HCT116 (cell line): ENCODE data around the gene XPNPEP1. TPM values are rescaled to one million over a fixed set of nuclear protein-coding genes. Genes with fewer than 3 reads are reported as not detected.

ENCODE experiments used
- ATAC-seq: fragments of 200-7000 bp; cut with Tn5 transposase; 2 replicates; pipeline ENCODE4 v1.9.1; 2020; ENCODE audit warnings: mild to moderate bottlenecking, moderate library complexity
- BruUV-seq: library from RNA; stranded (reverse); fragments of 400-500 nt; replicated peaks from 2 replicates; lab custom pipeline; 2021; lab: Mats Ljungman, UMichigan
- CTCF ChIA-PET: fragments of 300-600 bp; sonication (Branson Sonifier 250); formaldehyde crosslinking; loops from one replicate; lab custom pipeline; 2021; ENCODE audit warnings: antibody characterized with exemption; lab: Charles Lee
- POLR2A ChIA-PET: fragments of 300-600, 350-600 bp; sonication (Branson Sonifier 250); formaldehyde crosslinking; loops from one replicate; lab custom pipeline; 2021; ENCODE audit warnings: antibody characterized with exemption; lab: Charles Lee
- RAD21 ChIA-PET, 2 experiments: fragments of 300-600 bp; sonication (Branson Sonifier 250); formaldehyde crosslinking; loops; one replicate each; lab custom pipeline; 2023; ENCODE audit warnings: low total read pairs in 2 of 2; ENCODE audit not compliant: uncharacterized antibody in 2 of 2, unreplicated experiment in 2 of 2, low non-redundant PET in 1 of 2; lab: Charles Lee
- DNase-seq: peaks from one replicate; pipeline ENCODE4 v3.0.0-alpha.2; 2010; ENCODE audit warnings: low read depth, low spot score
- H2AFZ ChIP-seq: fragments of 200-600 bp; shearing (Covaris generic), sonication (generic); 2 replicates; pipeline ENCODE4 v1.6.1; 2017; ENCODE audit warnings: low read depth, mixed run types, mixed read lengths, antibody characterized with exemption, low read length; ENCODE audit not compliant: poor library complexity, severe bottlenecking
- H3K27ac ChIP-seq: 2 replicates; pipeline ENCODE4 v1.5.1; 2012; ENCODE audit warnings: low read depth, low read length
- H3K27me3 ChIP-seq: fragments of 200-600 bp; sonication (generic); 2 replicates; pipeline ENCODE4 v1.6.1; 2016; ENCODE audit warnings: mixed run types, low read length, mixed read lengths; ENCODE audit not compliant: insufficient read depth
- H3K36me3 ChIP-seq, 2 experiments: fragments of 200-500 bp in 1 of 2; fragments of 200-600 bp in 1 of 2; sonication (Bioruptor generic) in 1 of 2; sonication (generic) in 1 of 2; 2 replicates each; pipeline versions ENCODE4 v1.5.1 to v1.6.1; 2014 to 2016; ENCODE audit warnings: low read length in 2 of 2, inconsistent platforms in 1 of 2, mixed read lengths in 1 of 2, mixed run types in 1 of 2; ENCODE audit not compliant: insufficient read depth in 2 of 2, control insufficient read depth in 1 of 2
- H3K4me1 ChIP-seq, 2 experiments: fragments of 200-600 bp in 1 of 2; sonication (generic) in 1 of 2; 2 replicates each; pipeline versions ENCODE4 v1.5.1 to v1.6.1; 2012 to 2017; ENCODE audit warnings: low read length in 2 of 2, inconsistent platforms in 1 of 2, mild to moderate bottlenecking in 1 of 2, mixed read lengths in 1 of 2, mixed run types in 1 of 2, moderate library complexity in 1 of 2; ENCODE audit not compliant: insufficient read depth in 2 of 2, control insufficient read depth in 1 of 2
- H3K4me2 ChIP-seq: fragments of 200-600 bp; sonication (generic); 2 replicates; pipeline ENCODE4 v1.6.1; 2017; ENCODE audit warnings: mixed run types, low read length, mixed read lengths
- H3K4me3 ChIP-seq, 2 experiments: fragments of 200-600 bp in 1 of 2; sonication (generic) in 1 of 2; replicated peaks in 1 of 2; 2 replicates each; pipeline ENCODE4 v1.5.1; 2011 to 2016; ENCODE audit warnings: low read length in 2 of 2, control low read depth in 1 of 2, low read depth in 1 of 2, mild to moderate bottlenecking in 1 of 2, mixed read lengths in 1 of 2, mixed run types in 1 of 2
- H3K79me2 ChIP-seq: fragments of 200-600 bp; sonication (generic); 2 replicates; pipeline ENCODE4 v1.6.1; 2017; ENCODE audit warnings: mild to moderate bottlenecking, mixed run types, low read length, moderate library complexity, mixed read lengths; ENCODE audit not compliant: insufficient read depth
- H3K9ac ChIP-seq: fragments of 200-600 bp; sonication (generic); 2 replicates; pipeline ENCODE4 v1.6.1; 2016; ENCODE audit warnings: low read length, mixed read lengths
- H3K9me2 ChIP-seq: fragments of 200-600 bp; sonication (generic), shearing (Covaris generic); 2 replicates; pipeline ENCODE4 v1.6.1; 2017; ENCODE audit warnings: mixed run types, mild to moderate bottlenecking, moderate library complexity; ENCODE audit not compliant: insufficient read depth
- H3K9me3 ChIP-seq, 2 experiments: fragments of 200-500 bp in 1 of 2; fragments of 200-600 bp in 1 of 2; sonication (Bioruptor generic) in 1 of 2; sonication (generic) in 1 of 2; 2 replicates each; pipeline ENCODE4 v1.6.1; 2014 to 2017; ENCODE audit warnings: low read length in 2 of 2, mixed read lengths in 2 of 2, inconsistent platforms in 1 of 2, low read depth in 1 of 2, mild to moderate bottlenecking in 1 of 2, mixed run types in 1 of 2, moderate library complexity in 1 of 2; ENCODE audit not compliant: control insufficient read depth in 1 of 2, insufficient read depth in 1 of 2
- H4K20me1 ChIP-seq: fragments of 200-600 bp; sonication (generic), shearing (Covaris generic); 2 replicates; pipeline ENCODE4 v1.6.1; 2017; ENCODE audit warnings: mixed run types, mild to moderate bottlenecking, moderate library complexity; ENCODE audit not compliant: insufficient read depth
- ATF3 ChIP-seq: IDR thresholded peaks from 2 replicates; pipeline ENCODE4 v1.6.1; 2012
- CBX3 ChIP-seq: IDR thresholded peaks from 2 replicates; pipeline ENCODE4 v1.6.1; 2012; ENCODE audit warnings: low read depth
- ELF1 ChIP-seq: IDR thresholded peaks from 2 replicates; pipeline ENCODE4 v1.6.1; 2012; ENCODE audit warnings: low read depth, borderline replicate concordance
- FOSL1 ChIP-seq: IDR thresholded peaks from 2 replicates; pipeline ENCODE4 v1.6.1; 2012; ENCODE audit warnings: low read depth
- JUND ChIP-seq: IDR thresholded peaks from 2 replicates; pipeline ENCODE4 v1.6.1; 2012
- POLR2A ChIP-seq: IDR thresholded peaks from 2 replicates; pipeline ENCODE4 v1.7.0; 2011; ENCODE audit warnings: borderline replicate concordance; ENCODE audit not compliant: insufficient read depth, insufficient read length; ENCODE audit errors: extremely low read depth
- POLR2AphosphoS5 ChIP-seq: IDR thresholded peaks from 2 replicates; pipeline ENCODE4 v1.6.1; 2011; ENCODE audit warnings: mild to moderate bottlenecking, low read depth, low read length, moderate library complexity
- RAD21 ChIP-seq: IDR thresholded peaks from 2 replicates; pipeline ENCODE4 v1.6.1; 2012; ENCODE audit warnings: low read depth, mild to moderate bottlenecking
- SIN3A ChIP-seq: IDR thresholded peaks from 2 replicates; pipeline ENCODE4 v1.6.1; 2012; ENCODE audit warnings: low read depth
- SP1 ChIP-seq: IDR thresholded peaks from 2 replicates; pipeline ENCODE4 v1.6.1; 2012; ENCODE audit warnings: low read depth
- TCF7L2 ChIP-seq: IDR thresholded peaks from 2 replicates; pipeline ENCODE4 v1.7.0; 2011; ENCODE audit warnings: borderline replicate concordance, inconsistent platforms; ENCODE audit not compliant: insufficient read depth, insufficient read length; ENCODE audit errors: extremely low read depth
- ZFX ChIP-seq: fragments of 450-650 bp; IDR thresholded peaks from 2 replicates; pipeline ENCODE4 v1.6.1; 2017
- ZNF274 ChIP-seq: fragments of 200-500 bp; sonication (Bioruptor generic); IDR thresholded peaks from 2 replicates; pipeline ENCODE4 v1.6.1; 2014; ENCODE audit warnings: mild to moderate bottlenecking, low read depth, low read length, inconsistent platforms
- intact Hi-C: fragments of 100-400 bp; cut with micrococcal nuclease; formaldehyde crosslinking; loops from 2 replicates; pipeline ENCODE4 v1.10.0; 2022
- total RNA-seq: library from RNA; stranded (reverse); gene quantifications from one replicate; pipeline ENCODE4 v1.2.1, GENCODE V29; 2021; ENCODE audit not compliant: unreplicated experiment
- TF ChIP-seq, protein P1 (sequence below): IDR thresholded peaks from 2 replicates; pipeline ENCODE4 v1.6.1; 2012
- TF ChIP-seq, protein P2 (sequence below), 3 experiments: fragments of 200-600 bp in 1 of 3; sonication (generic) in 1 of 3; IDR thresholded peaks in 2 of 3; conservative IDR thresholded peaks in 1 of 3; 2 replicates each; pipeline ENCODE4 v1.5.1; 2012 to 2017; ENCODE audit warnings: low read depth in 2 of 3, low read length in 2 of 3, antibody characterized with exemption in 1 of 3, borderline replicate concordance in 1 of 3, control low read depth in 1 of 3, mild to moderate bottlenecking in 1 of 3, mixed read lengths in 1 of 3, mixed run types in 1 of 3, moderate library complexity in 1 of 3; ENCODE audit not compliant: insufficient read depth in 1 of 3

XPNPEP1 gene
- total RNA-seq, 1 experiment from 2014 or later: 87.3 TPM

GRCh38 chr10:109914966-109915365, 8.3 kb downstream of the XPNPEP1 start (continued):
- TF ChIP-seq, protein P1, sequence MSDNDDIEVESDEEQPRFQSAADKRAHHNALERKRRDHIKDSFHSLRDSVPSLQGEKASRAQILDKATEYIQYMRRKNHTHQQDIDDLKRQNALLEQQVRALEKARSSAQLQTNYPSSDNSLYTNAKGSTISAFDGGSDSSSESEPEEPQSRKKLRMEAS: peak; percentile 65
- TF ChIP-seq, all 23 proteins: peak for 7

DNA sequence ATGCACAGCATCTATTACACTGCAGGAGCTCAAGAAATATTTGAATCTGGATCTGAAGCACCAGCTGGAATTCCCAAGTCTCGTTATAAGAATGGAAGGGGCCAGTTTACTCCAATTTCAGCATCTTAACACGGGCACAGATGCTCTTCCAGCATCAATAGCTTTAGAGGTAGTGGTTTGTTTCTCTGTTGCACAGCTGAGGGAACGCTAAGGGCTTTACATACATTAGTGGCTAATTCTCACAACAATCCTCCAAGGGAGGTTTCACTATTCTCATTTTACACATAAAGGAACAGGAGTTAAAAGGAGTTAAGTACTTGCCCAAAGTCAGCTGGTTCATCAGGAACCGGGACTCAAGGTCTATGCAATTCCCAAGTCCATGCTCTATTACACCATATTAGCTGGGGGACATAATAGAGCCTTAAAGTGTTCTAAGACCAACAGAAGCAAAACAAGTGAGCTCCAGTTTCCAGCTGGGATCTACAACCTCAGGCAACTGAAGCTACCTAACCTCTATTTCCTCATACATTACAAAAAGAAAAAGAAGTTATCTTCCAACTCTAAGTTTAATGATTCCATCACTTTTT, 9.9 kb downstream of the XPNPEP1 start:
- H2AFZ ChIP-seq: no peak overlapping the region
- intact Hi-C loops: no loop called here
- TF ChIP-seq, protein P2, sequence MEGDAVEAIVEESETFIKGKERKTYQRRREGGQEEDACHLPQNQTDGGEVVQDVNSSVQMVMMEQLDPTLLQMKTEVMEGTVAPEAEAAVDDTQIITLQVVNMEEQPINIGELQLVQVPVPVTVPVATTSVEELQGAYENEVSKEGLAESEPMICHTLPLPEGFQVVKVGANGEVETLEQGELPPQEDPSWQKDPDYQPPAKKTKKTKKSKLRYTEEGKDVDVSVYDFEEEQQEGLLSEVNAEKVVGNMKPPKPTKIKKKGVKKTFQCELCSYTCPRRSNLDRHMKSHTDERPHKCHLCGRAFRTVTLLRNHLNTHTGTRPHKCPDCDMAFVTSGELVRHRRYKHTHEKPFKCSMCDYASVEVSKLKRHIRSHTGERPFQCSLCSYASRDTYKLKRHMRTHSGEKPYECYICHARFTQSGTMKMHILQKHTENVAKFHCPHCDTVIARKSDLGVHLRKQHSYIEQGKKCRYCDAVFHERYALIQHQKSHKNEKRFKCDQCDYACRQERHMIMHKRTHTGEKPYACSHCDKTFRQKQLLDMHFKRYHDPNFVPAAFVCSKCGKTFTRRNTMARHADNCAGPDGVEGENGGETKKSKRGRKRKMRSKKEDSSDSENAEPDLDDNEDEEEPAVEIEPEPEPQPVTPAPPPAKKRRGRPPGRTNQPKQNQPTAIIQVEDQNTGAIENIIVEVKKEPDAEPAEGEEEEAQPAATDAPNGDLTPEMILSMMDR (IDR thresholded peaks at IDR 0.05 in 2 of 3, conservative IDR thresholded peaks at IDR 0.05 in 1 of 3; ENCODE audit: borderline replicate concordance in 1 of 3, insufficient read depth in 1 of 3, low read depth in 2 of 3, low read length in 2 of 3): no peak
- TF ChIP-seq CBX3 (no peak), JUND (no peak), ZFX (no peak), SIN3A (no peak), ZNF274 (no peak), TCF7L2 (no peak), POLR2A (no peak), FOSL1 (no peak), RAD21 (no peak), POLR2AphosphoS5 (no peak), SP1 (no peak), ATF3 (no peak), ELF1 (no peak)
- TF ChIP-seq, all 23 proteins: peak for 0
- POLR2A ChIA-PET: no interaction called here
- no TSS peak for BruUV-seq
- Histone ChIP-seq H3K4me3 (no peak overlapping the region), H4K20me1 (no peaks in the 10 kb centered on the region; the same call in 1 of the 2 replicates), H3K36me3 (peaks cover 3 to 5% of the 10 kb centered on the region in 2 experiments; a peak in 2 of 4 replicates), H3K4me1 (peaks cover 9 to 26% of the 10 kb centered on the region in 2 experiments), H3K27me3 (no peaks in the 10 kb centered on the region), H3K4me2 (no peak overlapping the region), H3K27ac (no peak overlapping the region), H3K9me2 (no peaks in the 10 kb centered on the region), H3K79me2 (peaks cover 53% of the 10 kb centered on the region), H3K9ac (no peak overlapping the region), H3K9me3 (no peaks in the 10 kb centered on the region)
- no peak for DNase-seq
- CTCF ChIA-PET: interaction anchor here (0.6 kb wide), 1 partner anchor 298 kb away, joined by 3 read pairs; no protein-coding TSS in a partner anchor
- RAD21 ChIA-PET: interaction anchor here in 1 of 2 experiments (1.2 kb wide), 1 partner anchor 29 kb away, joined by 3 read pairs; no protein-coding TSS in a partner anchor
- no peak for ATAC-seq
